Measurements from ENCODE around the gene PLXND1. TPM values are rescaled to one million over a fixed set of nuclear protein-coding genes. Genes with fewer than 3 reads are reported as not detected.

The PLXND1 gene
- total RNA-seq, 2 experiments from 2014 or later: 4.7 to 6.0 TPM

- peak overlapping the region; percentile 60 for H3K4me2 ChIP-seq (ENCODE audit: low read length)
- no peaks in the 10 kb centered on the region for H4K20me1 ChIP-seq (ENCODE audit: insufficient read depth, low read length)
- peaks cover 63% of the 10 kb centered on the region for H3K4me1 ChIP-seq (ENCODE audit: insufficient read depth, low read length, poor library complexity, severe bottlenecking)
- TF ChIP-seq CTCF (conservative IDR thresholded peaks at IDR 0.05; ENCODE audit: low read length): no peak
- TF ChIP-seq EZH2phosphoT487 (IDR thresholded peaks at IDR 0.05; ENCODE audit: borderline replicate concordance, low read depth, low read length): no peak
- CTCF ChIA-PET (ENCODE audit: unreplicated experiment): interaction anchor here (1.0 kb wide), 1 partner anchor 9 kb away, joined by 18 read pairs; no protein-coding TSS in a partner anchor
- H3K9me2 ChIP-seq (ENCODE audit: insufficient read depth, low read length): no peaks in the 10 kb centered on the region
- H3K9me3 ChIP-seq (ENCODE audit: low read length): no peaks in the 10 kb centered on the region
- H3K27ac ChIP-seq (ENCODE audit: low read depth, low read length, poor library complexity, severe bottlenecking): peak overlapping the region; percentile 92
- POLR2A ChIA-PET: interaction anchor here (0.6 to 2.6 kb wide), 7 partner anchors 11 to 312 kb away, joined by 3 to 8 read pairs (median 5); a partner anchor contains a TSS
- DNase-seq (ENCODE audit: low spot score): peak; percentile 92
- H3K79me2 ChIP-seq (ENCODE audit: insufficient read depth, low read depth, low read length): no peaks in the 10 kb centered on the region
- no TSS peak for BruUV-seq (replicated peaks)
- intact Hi-C loops (cut with micrococcal nuclease; ENCODE audit: unreplicated experiment): loop anchor here (2.0 kb wide), 2 partner anchors 137 to 313 kb away; partner anchors contain the start of gene IFT122
- H2AFZ ChIP-seq (ENCODE audit: low read length): peak overlapping the region; percentile 32; the same call in 1 of the 2 replicates
- H3K36me3 ChIP-seq (ENCODE audit: insufficient read depth, low read length): no peaks in the 10 kb centered on the region
- H3K4me3 ChIP-seq (ENCODE audit: low read depth, low read length, poor library complexity, severe bottlenecking): peak overlapping the region; percentile 23
These were observed 28.3 kb downstream of the PLXND1 start for GRCh38 chr3:129577925-129578786.

DNA sequence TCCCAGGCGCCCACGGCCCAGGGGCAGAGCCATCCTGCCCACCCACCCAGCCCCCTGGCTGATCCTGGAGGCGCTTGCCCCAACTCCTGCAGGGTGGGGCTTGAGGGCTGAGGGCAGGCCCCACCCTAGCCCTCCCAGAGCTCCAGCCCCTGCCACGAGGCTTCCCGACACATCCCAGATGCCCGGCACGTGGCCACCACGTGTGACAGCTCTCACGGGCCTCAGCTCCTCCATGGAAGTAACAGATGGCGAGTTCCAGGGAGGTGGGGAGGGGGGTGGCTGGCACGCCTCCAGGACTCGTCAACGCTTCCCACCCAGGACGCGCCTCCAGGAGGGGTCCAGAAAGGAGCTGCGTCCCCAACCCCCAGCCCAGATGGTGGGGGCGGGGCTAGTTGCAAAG lies 29.1 kb downstream of the PLXND1 start:
- no peaks in the 10 kb centered on the region for H3K9me3 ChIP-seq (ENCODE audit: low read length)
- peak overlapping the region; percentile 92 for H3K27ac ChIP-seq (ENCODE audit: low read depth, low read length, poor library complexity, severe bottlenecking)
- H2AFZ ChIP-seq (ENCODE audit: low read length): peak overlapping the region; percentile 32; the same call in 1 of the 2 replicates
- TF ChIP-seq EZH2phosphoT487 (IDR thresholded peaks at IDR 0.05; ENCODE audit: borderline replicate concordance, low read depth, low read length) (no peak), CTCF (conservative IDR thresholded peaks at IDR 0.05; ENCODE audit: low read length) (no peak)
- no peaks in the 10 kb centered on the region for H4K20me1 ChIP-seq (ENCODE audit: insufficient read depth, low read length)
- H3K4me2 ChIP-seq (ENCODE audit: low read length): peak overlapping the region; percentile 60
- H3K79me2 ChIP-seq (ENCODE audit: insufficient read depth, low read depth, low read length): no peaks in the 10 kb centered on the region
- H3K36me3 ChIP-seq (ENCODE audit: insufficient read depth, low read length): no peaks in the 10 kb centered on the region
- ChIA-PET POLR2A (interaction anchor here (0.6 to 2.6 kb wide), 9 partner anchors 11 to 313 kb away, joined by 3 to 8 read pairs (median 5); a partner anchor contains a TSS), CTCF (ENCODE audit: unreplicated experiment) (interaction anchor here (0.6 to 1.1 kb wide), 8 partner anchors 11 to 1826 kb away, joined by 3 to 10 read pairs (median 4); no protein-coding TSS in a partner anchor)
- H3K9me2 ChIP-seq (ENCODE audit: insufficient read depth, low read length): no peaks in the 10 kb centered on the region
- peak overlapping the region; percentile 23 for H3K4me3 ChIP-seq (ENCODE audit: low read depth, low read length, poor library complexity, severe bottlenecking)
- no TSS peak for BruUV-seq (replicated peaks)
- intact Hi-C loops (cut with micrococcal nuclease; ENCODE audit: unreplicated experiment): loop anchor here (2.0 kb wide), 1 partner anchor 313 kb away; no protein-coding TSS in a partner anchor
- peaks cover 55% of the 10 kb centered on the region for H3K4me1 ChIP-seq (ENCODE audit: insufficient read depth, low read length, poor library complexity, severe bottlenecking)
- peak; percentile 41 for DNase-seq (ENCODE audit: low spot score)
